Hematopoietic multipotent progenitor cell (in vitro differentiated cells): Measurements from ENCODE around the gene CCDC169. TPM values are rescaled to one million over a fixed set of nuclear protein-coding genes. Genes with fewer than 3 reads are reported as not detected.
A peak's percentile ranks its signal among the peaks of the same experiment; 100 is the strongest.
"Not testable (repeated sequence)": the region's sequence is repeated elsewhere in the genome, so short reads cannot be mapped to it uniquely, and the experiment has no call there.

Experiments used
- DNase-seq, 3 donors: peaks; one replicate each; pipeline ENCODE4 v3.0.0-alpha.2; 2011 to 2015; ENCODE audit warnings: low read depth in 2 of 3, low spot score in 2 of 3
- total RNA-seq: library from RNA; depleted of rRNA; stranded (reverse); fragments of >200 nt; gene quantifications from one replicate; pipeline ENCODE4 v1.2.3, GENCODE V29; 2012

CCDC169 gene
- total RNA-seq: 1.3 TPM

DNA sequence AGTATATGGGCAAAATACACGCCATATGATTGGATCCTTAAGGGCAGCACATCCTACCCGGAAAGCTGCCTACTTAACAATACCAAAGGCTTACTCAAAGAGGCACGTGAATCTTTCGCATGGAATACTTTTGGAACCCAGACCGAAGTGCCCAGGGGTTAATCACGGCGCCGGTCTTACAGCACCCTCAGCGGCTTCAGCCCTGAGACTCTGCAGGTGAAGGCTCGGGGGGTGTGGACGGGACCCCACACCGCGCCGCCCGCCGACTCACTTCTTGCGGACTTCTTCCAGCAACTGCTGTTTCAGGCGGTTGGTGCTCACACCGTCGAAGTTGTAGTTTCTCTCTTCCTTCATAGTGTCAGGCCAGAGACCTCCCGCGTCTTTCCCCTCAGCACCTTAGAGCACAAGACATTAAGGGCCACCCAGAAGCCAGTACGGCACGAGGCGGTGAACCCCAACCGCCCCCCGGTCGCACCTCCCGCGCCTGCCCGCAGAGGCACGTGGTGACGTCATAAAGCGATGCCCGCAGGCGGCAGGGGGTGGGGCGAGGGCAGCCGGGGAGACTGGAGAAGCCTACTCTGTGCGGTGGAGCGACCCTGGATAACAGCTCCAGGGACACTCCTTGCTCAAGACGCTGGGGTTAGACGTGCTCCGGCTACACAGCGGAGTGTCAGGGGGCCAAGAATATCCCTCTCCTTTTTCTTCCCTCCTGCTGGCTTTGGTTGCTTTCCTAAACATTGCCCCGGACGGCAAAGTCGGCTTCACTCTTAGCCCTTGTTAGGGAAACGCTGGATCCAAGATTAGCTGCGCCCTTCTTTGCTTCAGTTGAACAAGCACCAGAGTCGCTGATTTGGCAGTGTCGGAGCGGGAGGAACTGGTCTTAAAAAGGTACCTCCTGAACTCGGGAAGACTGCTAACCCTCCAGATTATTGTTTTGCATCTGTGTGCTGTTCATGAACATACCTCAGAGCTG lies at the start of gene CCDC169:
Gene CCDC169 (minus strand): TSS at position 449 of the 973 bp plus-strand sequence. CDS start 95 bp downstream, at position 354.
- peak in 2 of 3 donors; percentile 78 to 83 for DNase-seq

DNA sequence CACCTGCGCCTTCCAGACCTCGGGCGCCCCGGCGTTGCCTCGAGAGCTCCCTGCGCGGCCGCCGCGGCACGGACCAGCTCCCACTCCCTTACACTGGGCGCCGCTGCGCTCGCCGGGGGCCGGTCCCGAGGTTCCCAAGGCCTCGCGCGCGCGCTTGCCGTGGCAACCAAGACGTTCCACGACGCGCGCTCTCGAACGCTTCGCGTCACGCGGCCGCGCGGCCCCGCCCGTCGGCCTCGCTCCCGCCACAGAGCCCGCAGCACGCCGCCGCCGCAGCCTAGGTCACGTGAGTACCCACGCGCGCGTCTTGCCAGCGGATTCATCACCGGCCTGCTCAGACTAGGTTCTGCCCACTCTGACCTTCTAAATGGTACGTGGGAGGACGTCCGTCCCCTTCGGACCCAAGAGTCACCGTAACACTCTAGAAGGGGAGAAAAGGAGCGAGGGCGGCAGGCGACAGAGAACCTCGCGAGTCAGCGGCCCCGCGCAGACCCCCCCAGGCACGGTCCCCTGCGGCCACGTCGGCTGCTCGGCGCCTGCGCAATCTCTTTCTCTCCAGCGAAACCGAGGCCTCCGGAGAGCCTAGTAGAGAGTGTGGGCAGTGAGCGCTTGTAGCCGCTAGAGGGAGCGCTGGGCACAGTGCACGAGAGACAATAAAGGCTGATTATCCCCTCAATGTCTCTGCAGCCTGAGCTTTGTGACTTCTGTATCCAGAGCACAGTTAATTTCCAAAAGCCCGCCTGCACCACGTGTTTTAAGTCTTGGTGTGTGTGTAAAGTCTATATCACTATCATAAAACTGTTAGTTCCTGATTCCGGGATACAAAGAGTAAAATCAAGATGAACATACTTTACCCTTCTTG lies 48.8 kb upstream of the CCDC169 start, which contains the start of gene SPART:
Gene SPART (minus strand): TSS at position 173 of the 862 bp plus-strand sequence. CDS start 10,564 bp downstream, outside the sequence.
- peak; percentile 77 to 93 (median 90) for DNase-seq

DNA sequence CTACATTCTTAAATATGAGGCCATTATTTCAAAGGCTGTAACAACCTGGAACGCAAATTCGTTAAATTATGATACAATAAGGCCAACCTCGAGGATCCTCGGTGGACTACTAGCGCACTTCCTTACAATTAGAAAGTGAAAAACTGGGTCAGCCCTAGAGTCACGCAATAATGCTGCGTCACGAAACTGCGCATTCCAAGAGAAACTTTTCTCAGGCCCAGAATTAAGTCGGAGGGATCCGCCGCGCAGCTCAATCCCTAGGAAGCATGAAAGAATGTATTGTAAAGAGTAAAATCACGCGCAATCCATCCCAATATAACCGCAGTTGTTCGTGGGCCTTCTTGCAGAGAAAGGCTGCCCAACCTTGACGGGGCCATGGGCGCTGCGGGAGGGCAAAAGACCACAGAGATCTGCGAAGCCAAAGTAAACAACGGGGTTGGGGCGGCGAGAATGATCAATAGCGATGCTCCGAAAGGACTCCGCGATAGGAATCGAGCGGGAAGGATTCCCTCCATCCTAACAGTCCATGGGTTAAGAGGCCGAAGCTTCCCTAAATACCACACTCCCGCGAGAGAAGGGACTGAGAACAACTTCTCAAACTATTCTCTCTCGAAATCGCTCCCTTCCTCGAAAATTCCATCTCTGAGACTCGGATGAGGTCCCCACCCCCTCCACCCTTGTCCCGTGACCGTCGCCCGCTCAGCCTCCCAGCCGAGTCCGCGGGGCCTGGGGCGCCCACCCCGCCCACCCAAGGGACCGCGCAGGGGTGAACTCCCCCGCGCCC lies 48.0 kb upstream of the CCDC169 start:
- DNase-seq: peak; percentile 13 to 89 (median 78)

DNA sequence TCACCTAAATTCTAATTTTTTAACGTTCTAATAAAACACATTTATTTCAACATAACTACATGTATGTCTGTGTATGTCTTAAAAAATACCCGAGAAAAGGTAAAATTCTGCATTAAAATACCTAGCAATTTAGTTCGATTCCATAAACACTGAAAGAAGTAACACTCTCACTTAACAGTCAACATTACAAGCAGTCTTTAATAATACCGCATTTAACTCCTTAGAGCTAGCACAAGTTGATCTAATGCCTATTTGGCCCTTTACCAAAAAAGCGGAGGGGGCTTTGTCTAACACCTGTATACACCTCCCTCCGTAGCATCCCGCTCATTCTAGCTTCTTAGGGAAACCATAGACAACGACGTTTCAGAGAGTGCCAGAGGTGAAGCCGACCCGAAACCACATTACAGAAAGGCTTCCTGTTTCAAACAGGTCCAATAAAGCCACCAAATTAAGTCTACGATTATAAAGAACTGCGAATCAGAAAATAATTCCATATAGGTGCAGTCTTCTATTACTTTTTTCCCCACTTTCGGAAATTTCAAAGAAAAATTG lies 47.3 kb upstream of the CCDC169 start:
- peak in 2 of 3 donors; percentile 5 to 36 for DNase-seq

DNA sequence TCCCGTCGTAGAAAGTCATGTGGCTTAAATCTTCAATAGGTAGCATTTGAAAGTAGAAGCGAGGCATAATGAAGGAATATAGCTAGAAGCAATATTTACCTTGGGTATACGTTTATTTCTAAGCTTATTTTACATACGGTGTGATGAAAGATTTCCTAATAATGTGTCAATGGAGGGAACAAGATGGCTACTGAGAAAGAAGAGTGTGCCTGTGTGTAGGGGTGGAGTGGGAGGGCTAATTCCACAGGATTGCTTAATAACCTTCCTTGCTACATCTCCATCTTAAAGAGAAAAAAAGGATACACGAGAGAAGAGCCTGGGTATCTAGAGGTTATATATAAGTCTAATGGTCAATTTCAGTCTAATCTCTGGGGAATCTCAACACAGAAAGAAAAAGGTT lies 46.6 kb upstream of the CCDC169 start:
- no peak for DNase-seq

DNA sequence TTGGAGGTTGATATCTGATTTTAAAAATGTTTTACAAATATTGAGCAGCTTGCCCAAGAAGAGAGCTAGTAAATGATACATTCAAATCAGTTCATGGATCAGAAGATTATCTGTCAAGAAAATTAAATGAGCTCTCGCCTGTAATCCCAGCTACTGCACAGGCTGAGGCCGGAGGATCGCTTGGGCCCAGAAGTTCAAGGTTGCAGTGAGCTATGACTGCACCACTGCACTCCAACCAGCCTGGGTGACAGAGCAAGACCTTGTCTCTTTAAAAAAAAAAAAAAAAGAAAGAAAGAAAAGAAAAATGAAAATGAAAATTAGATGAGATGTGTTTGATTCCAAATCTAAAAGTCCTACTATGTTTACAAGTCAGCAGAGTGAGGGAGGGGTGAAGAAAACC lies 46.2 kb upstream of the CCDC169 start:
- no peak for DNase-seq

DNA sequence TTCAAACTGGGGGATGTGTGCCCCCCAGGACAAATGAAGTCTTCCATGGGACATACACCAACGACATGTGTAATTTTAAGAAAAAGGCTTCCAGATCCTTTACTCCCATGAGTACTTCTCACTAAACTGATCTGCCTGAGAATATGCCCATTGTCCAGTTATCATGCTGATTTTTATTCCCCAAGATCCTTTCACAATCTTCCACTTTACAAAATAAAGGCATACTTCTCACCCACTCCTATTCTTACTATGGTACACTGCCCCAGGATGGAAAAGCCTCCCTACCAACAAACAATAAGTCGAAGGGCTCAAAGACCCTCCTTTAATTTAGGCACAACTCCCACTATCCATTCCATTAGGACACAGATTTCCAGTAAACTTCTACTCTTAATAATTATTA lies 45.1 kb upstream of the CCDC169 start:
- no peak for DNase-seq

DNA sequence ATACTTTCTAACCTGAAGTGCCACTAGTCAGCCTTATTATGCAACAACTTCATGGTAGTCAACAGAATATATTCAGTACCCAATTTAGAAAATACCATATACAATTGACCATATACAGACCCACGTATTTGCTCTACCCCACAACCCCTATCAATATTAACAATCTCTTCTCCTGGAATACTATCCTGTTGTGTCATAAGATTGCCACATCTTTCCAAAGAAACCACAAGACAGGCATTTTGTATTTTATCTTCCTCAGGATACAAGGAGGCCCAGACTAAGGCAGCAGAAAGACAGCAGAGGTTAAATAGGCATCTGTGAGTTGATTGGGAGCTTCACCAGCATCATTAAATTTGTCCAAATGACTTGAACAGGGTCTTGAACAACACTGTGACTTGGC lies 44.1 kb upstream of the CCDC169 start:
- DNase-seq: no peak

DNA sequence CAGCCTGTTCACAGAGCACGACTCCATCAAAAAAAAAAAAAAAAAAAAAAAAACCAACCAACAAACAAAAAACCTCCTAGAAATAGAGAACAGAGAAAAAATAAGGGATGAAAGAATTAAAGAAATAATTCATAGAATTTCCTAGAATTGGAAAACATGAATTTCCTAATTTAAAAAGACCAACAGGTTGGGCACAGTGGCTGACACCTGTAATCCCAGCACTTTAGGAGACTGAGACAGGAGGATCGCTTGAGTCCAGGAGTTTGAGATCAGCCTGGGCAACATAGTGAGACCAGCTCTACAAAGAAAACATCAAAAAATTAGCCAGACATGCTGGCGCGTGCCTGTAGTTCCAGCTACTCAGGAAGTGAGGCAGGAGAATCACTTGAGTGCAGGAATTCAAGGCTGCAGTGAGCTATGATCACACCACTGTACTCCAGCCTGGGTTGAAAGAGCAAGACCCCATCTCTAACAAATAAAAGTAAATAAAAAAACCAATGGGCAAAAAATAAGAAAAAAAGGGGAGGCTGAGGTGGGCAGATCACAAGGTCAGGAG lies 42.1 kb upstream of the CCDC169 start:
- no peak for DNase-seq

DNA sequence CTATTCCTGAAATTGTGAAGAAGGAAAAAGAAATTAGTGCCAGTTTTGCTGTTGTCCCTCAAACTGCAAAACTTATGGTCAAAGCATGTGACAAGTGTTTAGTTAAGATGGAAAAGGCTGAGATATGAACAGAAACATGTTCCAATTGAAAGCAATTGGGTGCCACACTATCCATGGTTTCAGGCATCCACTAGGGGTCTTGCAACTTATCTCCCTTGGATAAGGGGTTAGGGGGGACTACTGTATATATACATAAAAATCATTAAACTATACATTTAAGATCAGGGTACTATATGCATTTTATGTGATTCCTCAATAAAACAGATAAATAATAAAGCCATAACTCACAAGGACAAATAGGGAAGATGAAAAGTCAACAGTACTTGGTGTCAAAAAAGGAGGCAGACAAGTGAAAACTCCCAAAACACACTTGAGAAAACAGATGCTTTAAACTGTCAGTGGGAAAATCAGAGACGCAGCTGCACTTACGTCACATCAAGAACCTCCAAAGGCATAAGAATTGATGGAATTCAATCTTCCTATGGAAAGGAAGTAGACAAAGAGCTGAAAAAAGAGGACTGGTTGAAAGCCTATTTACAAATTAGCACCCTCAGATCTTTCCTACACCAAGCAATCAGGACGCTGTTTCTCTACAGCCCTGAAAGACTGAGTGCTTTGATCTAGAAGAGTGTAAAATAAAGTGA lies 40.5 kb upstream of the CCDC169 start:
- DNase-seq: no peak

DNA sequence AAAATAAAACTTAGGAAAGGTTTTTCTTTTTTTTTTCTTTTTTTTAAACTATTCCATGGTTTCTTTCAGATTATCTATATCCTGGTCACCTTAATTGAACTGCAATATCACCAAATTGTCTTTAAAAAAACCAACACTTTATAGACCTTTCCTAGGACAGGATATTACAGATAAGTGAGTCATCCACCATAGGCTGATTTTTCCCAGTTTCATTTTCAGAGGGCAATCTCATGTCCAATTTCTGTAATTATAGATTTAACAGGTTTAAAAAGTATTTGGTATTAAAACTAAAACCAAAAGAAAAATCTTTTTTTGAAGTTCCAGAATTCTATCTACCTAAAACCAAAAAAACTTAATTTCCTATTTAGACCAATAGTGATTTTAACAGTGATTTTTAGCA lies 35.4 kb upstream of the CCDC169 start:
- DNase-seq: peak in 1 of 3 donors; percentile 27

DNA sequence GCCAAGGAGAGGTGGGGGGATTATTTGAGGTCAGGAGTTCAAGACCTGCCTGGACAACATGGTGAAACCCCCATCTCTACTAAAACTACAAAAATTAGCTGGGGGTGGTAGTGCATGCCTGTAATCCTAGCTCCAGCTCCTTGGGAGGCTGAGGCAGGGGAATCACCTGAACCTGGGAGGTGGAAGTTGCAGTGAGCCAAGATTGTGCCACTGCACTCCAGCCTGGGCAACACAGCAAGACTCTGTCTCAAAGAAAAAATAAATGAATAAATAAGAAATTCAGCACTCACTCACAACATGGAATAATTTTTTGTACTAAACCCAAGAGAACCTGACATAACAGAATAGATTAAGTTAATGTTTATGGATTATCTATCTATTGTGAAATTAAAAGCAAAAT lies 34.6 kb upstream of the CCDC169 start:
- DNase-seq: not testable (repeated sequence)

DNA sequence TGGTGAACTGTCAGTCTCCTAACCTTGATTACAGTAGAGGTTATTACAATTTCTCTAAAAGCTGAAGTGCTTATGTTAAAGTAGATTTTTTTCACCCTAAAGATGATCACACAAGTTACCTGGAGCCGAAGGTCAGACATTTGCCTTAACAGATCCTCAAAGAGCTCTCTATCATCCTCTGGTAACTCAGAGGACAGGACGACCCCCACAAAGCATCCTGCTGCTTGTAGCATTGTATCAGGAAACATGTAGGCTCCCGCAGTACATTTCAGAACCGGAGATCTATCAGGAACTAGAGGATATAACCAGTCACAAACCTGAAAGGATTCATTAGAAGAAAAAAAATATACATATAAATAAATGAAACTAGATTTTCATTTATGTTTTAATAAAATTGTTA lies 33.7 kb upstream of the CCDC169 start:
- no peak for DNase-seq

DNA sequence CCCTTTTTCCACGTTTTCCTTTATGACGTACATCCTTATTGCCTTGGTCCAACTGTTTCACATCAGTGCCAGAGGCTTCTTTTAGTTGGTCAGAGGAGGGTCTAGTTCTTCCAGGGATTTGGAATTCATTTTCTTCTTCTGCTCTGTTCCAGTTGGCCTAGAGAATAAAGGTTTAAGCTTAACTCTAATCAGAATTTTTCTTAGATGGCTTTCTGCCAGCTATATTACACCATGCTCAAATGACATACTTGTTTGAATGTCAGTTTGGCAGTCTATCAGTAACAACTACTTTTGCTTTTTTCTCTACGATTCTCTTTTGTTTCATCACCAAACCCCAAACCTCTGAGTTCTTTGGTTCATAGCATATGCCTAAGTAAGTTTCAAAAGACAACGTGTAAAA lies 31.7 kb upstream of the CCDC169 start:
- DNase-seq: no peak

DNA sequence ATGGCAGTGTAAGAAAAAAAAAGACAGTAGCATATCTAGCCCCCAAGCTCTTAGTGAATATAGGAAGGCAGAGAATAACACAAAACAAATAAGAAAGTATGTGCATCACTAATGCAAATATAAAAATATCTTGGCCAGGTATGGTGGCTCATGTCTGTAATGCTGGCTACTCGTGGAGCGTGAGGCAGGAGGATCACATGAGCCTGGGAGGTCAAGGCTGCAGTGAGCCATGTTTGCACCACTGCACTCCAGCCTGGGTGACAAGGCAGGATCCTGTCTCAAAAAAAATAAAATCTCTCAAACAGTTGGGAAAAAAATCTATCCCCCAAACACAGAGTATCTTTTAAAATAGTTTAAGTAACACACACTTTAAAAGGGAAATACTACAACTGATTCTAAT lies 31.2 kb upstream of the CCDC169 start:
- no peak for DNase-seq

DNA sequence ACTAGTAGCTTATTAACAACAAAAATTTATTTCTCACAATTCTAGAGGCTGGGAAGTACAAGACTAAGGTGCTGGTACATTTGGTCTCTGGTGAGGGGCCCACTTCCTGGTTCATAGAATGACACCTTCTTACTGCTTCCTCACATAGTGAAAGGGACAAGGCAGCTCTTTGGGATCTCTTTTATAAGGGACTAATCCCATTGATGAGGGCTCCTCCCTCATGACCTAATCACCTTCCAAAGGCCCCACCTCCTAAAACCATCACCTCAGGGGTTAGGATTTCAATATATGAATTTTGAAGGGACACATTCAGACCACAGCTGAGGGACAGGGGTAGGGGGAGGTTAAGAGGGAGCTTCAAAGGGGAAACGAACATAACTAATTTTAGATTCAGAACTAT lies 28.3 kb upstream of the CCDC169 start:
- no peak for DNase-seq

DNA sequence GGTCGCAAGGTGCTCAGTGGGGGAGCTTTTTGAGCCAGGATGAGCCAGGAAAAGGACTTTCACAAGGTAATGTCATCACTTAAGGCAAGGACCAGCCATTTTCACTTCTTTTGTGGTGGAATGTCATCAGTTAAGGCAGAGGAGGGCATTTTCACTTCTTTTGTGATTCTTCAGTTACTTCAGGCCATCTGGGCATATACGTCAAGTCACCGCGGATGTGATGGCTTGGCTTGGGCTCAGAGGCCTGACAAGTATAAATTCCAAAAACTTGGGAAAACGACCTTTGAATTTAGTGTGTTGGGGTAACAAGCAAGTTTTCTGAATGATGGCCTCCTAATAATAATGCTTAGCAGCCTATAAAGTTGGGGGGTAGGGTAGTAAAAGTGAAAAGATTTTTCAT lies 27.3 kb upstream of the CCDC169 start:
- not testable (repeated sequence) for DNase-seq

DNA sequence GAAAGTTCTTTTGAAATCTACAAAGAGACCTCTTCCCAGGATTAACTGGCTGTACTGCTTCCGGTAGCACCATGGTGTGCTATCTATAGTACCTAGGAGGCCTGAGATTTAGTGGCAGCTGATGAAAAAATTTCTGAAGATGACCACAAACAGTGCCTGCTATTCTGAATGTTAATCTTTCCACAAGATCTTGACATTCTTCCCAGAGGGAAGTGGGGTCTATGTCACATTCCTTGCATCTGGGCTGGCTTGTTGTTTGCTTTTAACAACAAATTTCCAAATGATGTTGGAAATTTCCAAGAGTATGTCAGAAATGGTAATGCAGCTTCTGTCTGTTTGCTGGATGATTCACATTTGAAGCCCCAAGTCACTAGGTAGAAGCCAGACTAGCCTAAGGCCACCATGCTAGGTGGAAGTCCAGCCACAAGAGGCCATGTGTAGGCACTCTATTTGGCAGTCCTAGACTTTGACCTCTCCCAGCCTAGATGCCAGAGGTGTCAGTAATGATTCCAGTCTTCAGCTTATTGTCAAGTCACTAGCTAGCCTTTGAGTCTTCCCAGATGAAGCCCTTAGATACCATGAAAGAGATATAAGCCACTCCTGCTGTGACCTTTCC lies 26.4 kb upstream of the CCDC169 start:
- DNase-seq: no peak

DNA sequence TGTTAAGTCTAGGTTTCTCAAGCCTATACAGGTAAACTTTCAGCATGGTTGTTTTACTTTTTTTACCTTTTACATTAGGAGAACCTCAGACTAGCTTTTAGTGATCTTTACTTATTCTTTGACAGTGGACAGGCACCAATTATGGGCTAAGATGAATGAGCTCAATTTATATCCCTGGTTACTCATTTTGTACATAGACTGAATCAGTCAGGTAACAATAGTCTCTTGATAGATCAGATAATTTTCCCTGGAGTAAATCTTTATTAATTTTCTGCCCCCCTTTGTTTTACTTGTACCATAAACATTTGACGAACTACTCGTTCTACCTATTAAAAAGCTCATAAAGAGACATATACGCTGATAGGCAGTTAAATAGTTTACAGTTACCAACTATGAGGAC lies 25.8 kb upstream of the CCDC169 start:
- no peak for DNase-seq
